Urothelium cell line (cell line): ENCODE data around the gene DGKD.

Source experiments
- DNase-seq: peaks from one replicate; pipeline ENCODE4 v3.0.0; 2011; ENCODE audit warnings: low spot score, mixed read lengths
- FAIRE-seq: peaks from 2 replicates; lab custom pipeline; 2011; peaks lifted over from hg19 to GRCh38; lab: Jason Lieb, UNC

The DGKD gene

GRCh38 chr2:233423552-233423860 is 69.2 kb downstream of the DGKD start:
- FAIRE-seq, result no peak
- DNase-seq, result no peak

GRCh38 chr2:233424154-233424951 is 70.1 kb downstream of the DGKD start:
- no peak for FAIRE-seq
- DNase-seq, result no peak

GRCh38 chr2:233426619-233427342 is 72.5 kb downstream of the DGKD start:
- peak; percentile 69 for DNase-seq

GRCh38 chr2:233428008-233428407 is 73.7 kb downstream of the DGKD start:
- no peak for FAIRE-seq
- DNase-seq, result no peak

More at GRCh38 chr2:233426619-233427342, 72.5 kb downstream of the DGKD start:
- no peak for FAIRE-seq

GRCh38 chr2:233428438-233428837 is 74.1 kb downstream of the DGKD start:
- DNase-seq, result no peak
- no peak for FAIRE-seq

GRCh38 chr2:233429175-233429897 is 75.0 kb downstream of the DGKD start:
- FAIRE-seq (no peak), DNase-seq (no peak)

- no peak for DNase-seq
- no peak for FAIRE-seq
These were observed 75.8 kb downstream of the DGKD start for GRCh38 chr2:233430081-233430480.

- DNase-seq (no peak), FAIRE-seq (no peak)
These were observed 76.4 kb downstream of the DGKD start for GRCh38 chr2:233430651-233431050.

- FAIRE-seq (no peak), DNase-seq (no peak)
These were observed 78.7 kb downstream of the DGKD start for GRCh38 chr2:233433029-233433428.

- FAIRE-seq, result no peak
- DNase-seq, result no peak
These were observed 79.5 kb downstream of the DGKD start for GRCh38 chr2:233433794-233434193.

GRCh38 chr2:233434666-233435330 is 80.5 kb downstream of the DGKD start:
- FAIRE-seq (no peak), DNase-seq (no peak)

- FAIRE-seq, result no peak
- DNase-seq, result no peak
These were observed 81.3 kb downstream of the DGKD start for GRCh38 chr2:233435436-233436190.

- FAIRE-seq (no peak), DNase-seq (no peak)
These were observed 81.9 kb downstream of the DGKD start for GRCh38 chr2:233436191-233436581.

- FAIRE-seq (no peak), DNase-seq (no peak)
These were observed 82.6 kb downstream of the DGKD start for GRCh38 chr2:233436691-233437438.

- DNase-seq (no peak), FAIRE-seq (no peak)
These were observed 83.2 kb downstream of the DGKD start for GRCh38 chr2:233437439-233437955.

- DNase-seq (no peak), FAIRE-seq (no peak)
These were observed 84.4 kb downstream of the DGKD start for GRCh38 chr2:233438573-233439147.

- DNase-seq (no peak), FAIRE-seq (no peak)
These were observed 84.9 kb downstream of the DGKD start for GRCh38 chr2:233439191-233439590.

GRCh38 chr2:233440314-233440713 is 86.0 kb downstream of the DGKD start:
- DNase-seq (no peak), FAIRE-seq (no peak)

GRCh38 chr2:233440714-233441113 is 86.4 kb downstream of the DGKD start:
- no peak for DNase-seq
- no peak for FAIRE-seq
